ENCODE measurements around the gene FIGNL2.

GRCh38 chr12:51873251-51873994 lies 24.9 kb upstream of the FIGNL2 start:
- TF ChIP-seq GATA3 (IDR thresholded peaks at IDR 0.05; ENCODE audit: low read depth, low read length) (no peak), GATA2 (IDR thresholded peaks at IDR 0.05; ENCODE audit: low read depth, low read length) (no peak)

All from SH-SY5Y (cell line).